B cell (primary cell): ENCODE data around the gene PRKCH. TPM values are rescaled to one million over a fixed set of nuclear protein-coding genes. Genes with fewer than 3 reads are reported as not detected.

Experiments
- ATAC-seq: fragments of 200-7000 bp; cut with Tn5 transposase; one replicate; pipeline ENCODE4 v1.10.0; 2021; ENCODE audit warnings: low read depth, mild to moderate bottlenecking, moderate number of reproducible peaks, moderate library complexity
- CTCF ChIA-PET: fragments of 350-600 bp; sonication (Branson Sonifier 250); formaldehyde crosslinking; loops from one replicate; lab custom pipeline; 2021; ENCODE audit warnings: antibody characterized with exemption, inconsistent platforms; lab: Charles Lee
- POLR2A ChIA-PET: fragments of 350-600 bp; sonication (Branson Sonifier 250); formaldehyde crosslinking; loops from one replicate; lab custom pipeline; 2021; ENCODE audit warnings: antibody characterized with exemption; lab: Charles Lee
- DNase-seq: peaks from one replicate; pipeline ENCODE4 v3.0.0; 2013
- H2AFZ ChIP-seq: 2 replicates; pipeline ENCODE4 v1.6.1; 2012; ENCODE audit warnings: mild to moderate bottlenecking, low read depth, low read length; ENCODE audit not compliant: insufficient read depth, poor library complexity, severe bottlenecking
- H3K27ac ChIP-seq, 2 donors: 1 replicate in 1 of 2; 2 replicates in 1 of 2; pipeline ENCODE4 v1.5.1; 2012 to 2013; ENCODE audit warnings: low read length in 2 of 2, mild to moderate bottlenecking in 2 of 2, moderate library complexity in 1 of 2
- H3K27me3 ChIP-seq, 4 experiments: fragments of 200-600 bp in 1 of 4; sonication (generic) in 1 of 4; replicated peaks in 1 of 4; 1 replicate in 2 of 4; 2 replicates in 2 of 4; pipeline versions ENCODE4 v1.6.1 to v1.7.0; 2013 to 2016; ENCODE audit warnings: low read length in 3 of 4, mild to moderate bottlenecking in 2 of 4, mixed read lengths in 1 of 4, moderate library complexity in 1 of 4; ENCODE audit not compliant: insufficient read depth in 4 of 4, control insufficient read depth in 3 of 4; ENCODE audit errors: control extremely low read depth in 1 of 4
- H3K36me3 ChIP-seq, 2 experiments: replicated peaks in 1 of 2; 1 replicate in 1 of 2; 2 replicates in 1 of 2; pipeline versions ENCODE4 v1.6.1 to v1.7.1; 2013; ENCODE audit warnings: low read length in 1 of 2; ENCODE audit not compliant: insufficient read depth in 2 of 2, control insufficient read depth in 1 of 2; ENCODE audit errors: control extremely low read depth in 1 of 2, extremely low read depth in 1 of 2
- H3K4me1 ChIP-seq, 2 donors: fragments of 200-600 bp in 1 of 2; sonication (generic) in 1 of 2; 1 replicate in 1 of 2; 2 replicates in 1 of 2; pipeline versions ENCODE4 v1.5.1 to v1.6.1; 2013 to 2017; ENCODE audit warnings: low read length in 2 of 2; ENCODE audit not compliant: control insufficient read depth in 2 of 2, insufficient read depth in 2 of 2
- H3K4me2 ChIP-seq: replicated peaks from 2 replicates; pipeline ENCODE3; 2012; ENCODE audit warnings: mild to moderate bottlenecking, low read depth, low read length; ENCODE audit not compliant: poor library complexity, severe bottlenecking
- H3K4me3 ChIP-seq, 5 experiments: fragments of 200-600 bp in 1 of 5; sonication (generic) in 1 of 5; 1 replicate in 3 of 5; 2 replicates in 2 of 5; pipeline versions ENCODE4 v1.5.1 to v1.7.0; 2011 to 2016; ENCODE audit warnings: low read length in 4 of 5, mild to moderate bottlenecking in 4 of 5, low read depth in 2 of 5, control low read depth in 1 of 5, moderate library complexity in 1 of 5; ENCODE audit not compliant: insufficient read depth in 1 of 5; ENCODE audit errors: control extremely low read depth in 1 of 5, extremely low read depth in 1 of 5
- H3K79me2 ChIP-seq: fragments of 200-600 bp; sonication (generic); one replicate; pipeline ENCODE4 v1.6.0; 2016; ENCODE audit warnings: low read length; ENCODE audit not compliant: control insufficient read depth, insufficient read depth
- H3K9ac ChIP-seq: fragments of 200-600 bp; sonication (generic); 2 replicates; pipeline ENCODE4 v1.6.1; 2017; ENCODE audit warnings: mild to moderate bottlenecking, low read length, moderate library complexity
- H3K9me3 ChIP-seq, 3 donors: one replicate each; pipeline versions ENCODE4 v1.6.1 to v1.7.1; 2013; ENCODE audit warnings: low read length in 2 of 3; ENCODE audit not compliant: control insufficient read depth in 2 of 3, insufficient read depth in 1 of 3; ENCODE audit errors: control extremely low read depth in 1 of 3
- H4K20me1 ChIP-seq: 2 replicates; pipeline ENCODE4 v1.6.0; 2012; ENCODE audit warnings: mild to moderate bottlenecking, low read length; ENCODE audit not compliant: insufficient read depth, control insufficient read depth, poor library complexity, severe bottlenecking
- H3K27ac Mint-ChIP-seq: one replicate; pipeline ENCODE4 v1.8.0; 2021; ENCODE audit warnings: mixed read lengths
- H3K27me3 Mint-ChIP-seq: one replicate; pipeline ENCODE4 v1.8.0; 2021; ENCODE audit warnings: mixed read lengths
- H3K4me1 Mint-ChIP-seq: one replicate; pipeline ENCODE4 v1.8.0; 2021; ENCODE audit warnings: mixed read lengths
- H3K4me3 Mint-ChIP-seq: one replicate; pipeline ENCODE4 v1.8.0; 2021; ENCODE audit warnings: mixed read lengths
- H3K9me3 Mint-ChIP-seq: one replicate; pipeline ENCODE4 v1.8.0; 2022; ENCODE audit warnings: mixed read lengths; ENCODE audit not compliant: insufficient read depth
- EZH2 ChIP-seq: IDR thresholded peaks from 2 replicates; pipeline ENCODE4 v1.6.1; 2012; ENCODE audit warnings: borderline replicate concordance, low read depth, mild to moderate bottlenecking, moderate library complexity, low read length; ENCODE audit not compliant: insufficient read depth, poor library complexity, severe bottlenecking
- WGBS: methylation state at CpG from one replicate; pipeline ENCODE4 v1.1.5; 2013; ENCODE audit warnings: missing lambda C conversion rate; ENCODE audit not compliant: insufficient coverage; 5-methylcytosine and 5-hydroxymethylcytosine counted together
- intact Hi-C: fragments of 100-400 bp; cut with micrococcal nuclease; formaldehyde crosslinking; loops from one replicate; pipeline ENCODE4 v1.10.0; 2022
- polyA plus RNA-seq: library from polyadenylated mRNA; depleted of rRNA; stranded (reverse); fragments of >200 nt; gene quantifications from 2 replicates; pipeline ENCODE4 v1.2.3, GENCODE V29; 2012
- total RNA-seq, 2 donors: library from RNA; stranded (reverse); fragments of 120-200 nt in 1 of 2; gene quantifications; 1 replicate in 1 of 2; 2 replicates in 1 of 2; pipeline versions ENCODE4 v1.2.3 to v1.2.4, GENCODE V29; 2013 to 2022
- TF ChIP-seq, protein P1 (sequence below): fragments of 200-600 bp; IDR thresholded peaks from one replicate; pipeline ENCODE4 v1.8.0; 2022; ENCODE audit warnings: antibody characterized with exemption, mild to moderate bottlenecking

Gene PRKCH
- total and polyA plus RNA-seq, 2 donors (not counting 1 experiment from before 2014, with no cell fraction given): 2.0 to 5.0 TPM

DNA sequence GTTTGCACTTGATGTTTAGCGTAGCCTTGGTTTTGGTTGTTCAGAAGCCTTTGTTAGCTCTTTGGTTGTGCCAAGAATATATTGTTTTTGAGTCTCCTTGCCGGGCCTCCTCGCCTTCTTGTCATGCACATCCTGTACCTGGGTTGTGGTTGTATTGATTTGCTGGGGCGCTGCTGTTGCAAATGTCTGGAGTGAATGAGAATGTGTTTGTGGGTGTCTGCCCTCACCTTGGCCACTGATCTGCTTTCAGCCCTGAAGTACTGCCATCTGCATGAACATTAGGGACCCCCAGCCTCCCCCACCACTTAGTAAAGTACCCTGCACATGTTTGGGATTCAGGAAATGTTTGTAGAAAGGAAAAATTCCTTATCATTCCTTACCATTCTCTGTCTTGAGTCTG is 16.5 kb downstream of the PRKCH start:
- intact Hi-C loops: no loop called here
- no peak overlapping the region for H2AFZ ChIP-seq
- peaks cover 0 to 13% of the 10 kb centered on the region in 2 donors for H3K4me1 ChIP-seq
- peaks cover 12% of the 10 kb centered on the region for H3K4me1 Mint-ChIP-seq
- H4K20me1 ChIP-seq: no peaks in the 10 kb centered on the region
- 66% methylated on average over 4 of the region's 4 CpGs for WGBS
- no peaks in the 10 kb centered on the region for H3K9me3 ChIP-seq
- ChIA-PET POLR2A (no interaction called here), CTCF (no interaction called here)
- H3K27me3 Mint-ChIP-seq: no peaks in the 10 kb centered on the region
- peaks cover 0 to 5% (median 0%) of the 10 kb centered on the region in 4 experiments for H3K27me3 ChIP-seq
- H3K79me2 ChIP-seq: no peaks in the 10 kb centered on the region
- H3K9me3 Mint-ChIP-seq: no peaks in the 10 kb centered on the region
- no peak overlapping the region for H3K27ac Mint-ChIP-seq
- DNase-seq (no peak), ATAC-seq (no peak)
- no peak overlapping the region for H3K4me2 ChIP-seq
- H3K4me3 Mint-ChIP-seq: no peak overlapping the region
- H3K36me3 ChIP-seq: no peaks in the 10 kb centered on the region
- no peak overlapping the region for H3K9ac ChIP-seq
- H3K27ac ChIP-seq: no peak overlapping the region
- TF ChIP-seq, protein P1, sequence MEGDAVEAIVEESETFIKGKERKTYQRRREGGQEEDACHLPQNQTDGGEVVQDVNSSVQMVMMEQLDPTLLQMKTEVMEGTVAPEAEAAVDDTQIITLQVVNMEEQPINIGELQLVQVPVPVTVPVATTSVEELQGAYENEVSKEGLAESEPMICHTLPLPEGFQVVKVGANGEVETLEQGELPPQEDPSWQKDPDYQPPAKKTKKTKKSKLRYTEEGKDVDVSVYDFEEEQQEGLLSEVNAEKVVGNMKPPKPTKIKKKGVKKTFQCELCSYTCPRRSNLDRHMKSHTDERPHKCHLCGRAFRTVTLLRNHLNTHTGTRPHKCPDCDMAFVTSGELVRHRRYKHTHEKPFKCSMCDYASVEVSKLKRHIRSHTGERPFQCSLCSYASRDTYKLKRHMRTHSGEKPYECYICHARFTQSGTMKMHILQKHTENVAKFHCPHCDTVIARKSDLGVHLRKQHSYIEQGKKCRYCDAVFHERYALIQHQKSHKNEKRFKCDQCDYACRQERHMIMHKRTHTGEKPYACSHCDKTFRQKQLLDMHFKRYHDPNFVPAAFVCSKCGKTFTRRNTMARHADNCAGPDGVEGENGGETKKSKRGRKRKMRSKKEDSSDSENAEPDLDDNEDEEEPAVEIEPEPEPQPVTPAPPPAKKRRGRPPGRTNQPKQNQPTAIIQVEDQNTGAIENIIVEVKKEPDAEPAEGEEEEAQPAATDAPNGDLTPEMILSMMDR: no peak
- no peak for TF ChIP-seq EZH2
- H3K4me3 ChIP-seq: no peak overlapping the region

DNA sequence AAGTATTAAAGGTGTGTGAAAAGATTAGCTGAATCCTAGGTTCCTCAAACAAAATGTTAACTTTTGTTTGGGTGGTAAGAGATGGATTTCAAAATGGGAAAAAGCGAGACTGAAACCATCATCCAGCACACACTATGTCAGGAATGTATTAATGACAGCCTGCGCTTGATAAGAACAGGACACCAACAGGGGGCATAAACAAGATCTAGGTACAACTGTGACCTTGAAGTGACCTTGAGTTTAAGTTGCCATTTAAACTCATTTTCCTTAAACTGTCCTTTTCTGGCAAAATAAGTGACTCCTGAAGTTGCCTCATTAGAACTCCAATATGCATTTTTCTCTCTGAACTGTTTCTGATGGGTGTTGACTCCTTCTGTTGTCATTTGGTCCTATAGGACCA is 17.1 kb downstream of the PRKCH start:
- H4K20me1 ChIP-seq: no peaks in the 10 kb centered on the region
- H3K9me3 Mint-ChIP-seq: no peaks in the 10 kb centered on the region
- H3K27me3 Mint-ChIP-seq: no peaks in the 10 kb centered on the region
- H3K27me3 ChIP-seq: peaks cover 0 to 5% (median 0%) of the 10 kb centered on the region in 4 experiments
- ChIA-PET POLR2A (no interaction called here), CTCF (no interaction called here)
- H3K27ac Mint-ChIP-seq: no peak overlapping the region
- H3K9ac ChIP-seq: no peak overlapping the region
- no peak for ATAC-seq
- DNase-seq: no peak
- H3K4me3 Mint-ChIP-seq: no peak overlapping the region
- H3K27ac ChIP-seq: no peak overlapping the region
- peaks cover 12% of the 10 kb centered on the region for H3K4me1 Mint-ChIP-seq
- no peaks in the 10 kb centered on the region for H3K36me3 ChIP-seq
- no peaks in the 10 kb centered on the region for H3K79me2 ChIP-seq
- H2AFZ ChIP-seq: no peak overlapping the region
- no peak overlapping the region for H3K4me3 ChIP-seq
- intact Hi-C loops: no loop called here
- peaks cover 0 to 14% of the 10 kb centered on the region in 2 donors for H3K4me1 ChIP-seq
- WGBS: 100% methylated on average over 1 of the region's 2 CpGs
- no peak for TF ChIP-seq EZH2
- TF ChIP-seq, protein P1: no peak
- no peaks in the 10 kb centered on the region for H3K9me3 ChIP-seq
- H3K4me2 ChIP-seq: no peak overlapping the region
